Measurements from ENCODE around the gene NUP85. TPM values are rescaled to one million over a fixed set of nuclear protein-coding genes. Genes with fewer than 3 reads are reported as not detected.
A peak's percentile ranks its signal among the peaks of the same experiment; 100 is the strongest.
"Not testable (repeated sequence)": the region's sequence is repeated elsewhere in the genome, so short reads cannot be mapped to it uniquely, and the experiment has no call there.

The NUP85 gene
- total RNA-seq, 1 experiment from 2014 or later: 59.1 TPM

- DNase-seq (ENCODE audit: low spot score): no peak
Observed at GRCh38 chr17:75241143-75241430, 35.6 kb downstream of the NUP85 start.

- no peak for DNase-seq (ENCODE audit: low spot score)
Observed at GRCh38 chr17:75241502-75241901, 36.0 kb downstream of the NUP85 start.

GRCh38 chr17:75241996-75242460 lies 36.5 kb downstream of the NUP85 start:
- peak; percentile 33 for DNase-seq (ENCODE audit: low spot score)

GRCh38 chr17:75242461-75243042 lies 37.1 kb downstream of the NUP85 start:
- no peak for DNase-seq (ENCODE audit: low spot score)

- no peak for DNase-seq (ENCODE audit: low spot score)
Observed at GRCh38 chr17:75244133-75244866, 38.8 kb downstream of the NUP85 start.

- DNase-seq (ENCODE audit: low spot score): no peak
Observed at GRCh38 chr17:75245011-75245410, 39.5 kb downstream of the NUP85 start.

- no peak for DNase-seq (ENCODE audit: low spot score)
Observed at GRCh38 chr17:75246404-75246803, 40.9 kb downstream of the NUP85 start.

GRCh38 chr17:75249564-75249963 lies 44.1 kb downstream of the NUP85 start:
- no peak for DNase-seq (ENCODE audit: low spot score)

GRCh38 chr17:75250009-75250471 lies 44.6 kb downstream of the NUP85 start:
- no peak for DNase-seq (ENCODE audit: low spot score)

- no peak for DNase-seq (ENCODE audit: low spot score)
Observed at GRCh38 chr17:75252039-75252816, 46.7 kb downstream of the NUP85 start.

- DNase-seq (ENCODE audit: low spot score): not testable (repeated sequence)
Observed at GRCh38 chr17:75255954-75256698, 50.6 kb downstream of the NUP85 start.

- not testable (repeated sequence) for DNase-seq (ENCODE audit: low spot score)
Observed at GRCh38 chr17:75257228-75257627, 51.7 kb downstream of the NUP85 start.

- no peak for DNase-seq (ENCODE audit: low spot score)
Observed at GRCh38 chr17:75260641-75261335, 55.3 kb downstream of the NUP85 start.

GRCh38 chr17:75261336-75262111 lies 56.0 kb downstream of the NUP85 start, which contains the start of the genes GGA3 and MRPS7:
GGA3 (minus strand) TSS chr17:75261606; CDS start chr17:75261587, 19 bp downstream.
MRPS7 (plus strand) TSS chr17:75261879; CDS start chr17:75261901, 22 bp downstream.
- peak; percentile 87 for DNase-seq (ENCODE audit: low spot score)

GRCh38 chr17:75262112-75262606 lies 56.7 kb downstream of the NUP85 start:
- peak; percentile 40 for DNase-seq (ENCODE audit: low spot score)

- no peak for DNase-seq (ENCODE audit: low spot score)
Observed at GRCh38 chr17:75263055-75263454, 57.6 kb downstream of the NUP85 start.

GRCh38 chr17:75265614-75266315 lies 60.3 kb downstream of the NUP85 start:
- DNase-seq (ENCODE audit: low spot score): no peak

GRCh38 chr17:75266316-75267152 lies 61.1 kb downstream of the NUP85 start:
- DNase-seq (ENCODE audit: low spot score): no peak

- no peak for DNase-seq (ENCODE audit: low spot score)
Observed at GRCh38 chr17:75267153-75267410, 61.6 kb downstream of the NUP85 start.

Measured in A172 (cell line).